ENCODE results near the gene SLC25A51. TPM values are rescaled to one million over a fixed set of nuclear protein-coding genes. Genes with fewer than 3 reads are reported as not detected.

The SLC25A51 gene
- total RNA-seq, 1 experiment from 2014 or later, result 23.4 TPM

DNA sequence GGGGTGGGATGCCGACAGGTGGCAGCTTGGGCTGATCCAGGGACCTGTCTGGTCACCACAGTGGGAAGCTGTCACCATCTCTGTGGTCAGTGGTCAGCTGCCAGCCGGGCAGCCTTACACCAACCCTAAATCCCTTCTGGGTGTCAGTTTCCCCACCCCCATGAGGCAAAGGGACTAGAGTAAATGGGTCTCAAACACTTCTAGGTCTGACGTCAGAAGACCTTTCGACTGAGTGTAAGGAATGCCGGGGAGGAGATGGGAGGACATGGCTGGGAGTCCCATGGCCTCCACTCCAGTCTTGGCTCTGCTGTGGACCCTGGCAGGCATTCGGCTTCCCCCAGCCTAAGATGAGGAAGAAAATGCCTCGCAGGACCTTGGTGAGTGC is 40.3 kb upstream of the SLC25A51 start:
- Histone ChIP-seq H3K4me1 (ENCODE audit: control insufficient read depth, insufficient read depth, low read length) (peaks cover 39% of the 10 kb centered on the region), H3K27ac (ENCODE audit: low read length) (no peak overlapping the region; the same call in 1 of the 2 replicates), H3K4me3 (ENCODE audit: low read depth in 2 of 2, low read length in 2 of 2) (no peak overlapping the region), H3K36me3 (ENCODE audit: control insufficient read depth, insufficient read depth, low read length) (peaks cover 2% of the 10 kb centered on the region), H3K27me3 (ENCODE audit: control insufficient read depth, insufficient read depth, low read length) (no peaks in the 10 kb centered on the region), H3K9me3 (ENCODE audit: control insufficient read depth, insufficient read depth, low read depth, low read length) (no peaks in the 10 kb centered on the region)
- intact Hi-C loops (cut with micrococcal nuclease; ENCODE audit: unreplicated experiment), result no loop called here
- DNase-seq (ENCODE audit: low read depth, low spot score), result no peak
- ChIA-PET CTCF (no interaction called here), POLR2A (no interaction called here)
- TF ChIP-seq SIN3A (IDR thresholded peaks at IDR 0.05; ENCODE audit: borderline replicate concordance, insufficient read depth, low read depth, low read length), result no peak
- no peak for TF ChIP-seq TCF7L2 (IDR thresholded peaks at IDR 0.05; ENCODE audit: low read depth, low read length)
- TF ChIP-seq, protein P1, sequence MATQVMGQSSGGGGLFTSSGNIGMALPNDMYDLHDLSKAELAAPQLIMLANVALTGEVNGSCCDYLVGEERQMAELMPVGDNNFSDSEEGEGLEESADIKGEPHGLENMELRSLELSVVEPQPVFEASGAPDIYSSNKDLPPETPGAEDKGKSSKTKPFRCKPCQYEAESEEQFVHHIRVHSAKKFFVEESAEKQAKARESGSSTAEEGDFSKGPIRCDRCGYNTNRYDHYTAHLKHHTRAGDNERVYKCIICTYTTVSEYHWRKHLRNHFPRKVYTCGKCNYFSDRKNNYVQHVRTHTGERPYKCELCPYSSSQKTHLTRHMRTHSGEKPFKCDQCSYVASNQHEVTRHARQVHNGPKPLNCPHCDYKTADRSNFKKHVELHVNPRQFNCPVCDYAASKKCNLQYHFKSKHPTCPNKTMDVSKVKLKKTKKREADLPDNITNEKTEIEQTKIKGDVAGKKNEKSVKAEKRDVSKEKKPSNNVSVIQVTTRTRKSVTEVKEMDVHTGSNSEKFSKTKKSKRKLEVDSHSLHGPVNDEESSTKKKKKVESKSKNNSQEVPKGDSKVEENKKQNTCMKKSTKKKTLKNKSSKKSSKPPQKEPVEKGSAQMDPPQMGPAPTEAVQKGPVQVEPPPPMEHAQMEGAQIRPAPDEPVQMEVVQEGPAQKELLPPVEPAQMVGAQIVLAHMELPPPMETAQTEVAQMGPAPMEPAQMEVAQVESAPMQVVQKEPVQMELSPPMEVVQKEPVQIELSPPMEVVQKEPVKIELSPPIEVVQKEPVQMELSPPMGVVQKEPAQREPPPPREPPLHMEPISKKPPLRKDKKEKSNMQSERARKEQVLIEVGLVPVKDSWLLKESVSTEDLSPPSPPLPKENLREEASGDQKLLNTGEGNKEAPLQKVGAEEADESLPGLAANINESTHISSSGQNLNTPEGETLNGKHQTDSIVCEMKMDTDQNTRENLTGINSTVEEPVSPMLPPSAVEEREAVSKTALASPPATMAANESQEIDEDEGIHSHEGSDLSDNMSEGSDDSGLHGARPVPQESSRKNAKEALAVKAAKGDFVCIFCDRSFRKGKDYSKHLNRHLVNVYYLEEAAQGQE (IDR thresholded peaks at IDR 0.05; ENCODE audit: insufficient read depth in 1 of 2, low read depth in 2 of 2, low read length in 1 of 2), result no peak
- no peak for TF ChIP-seq CTCF (IDR thresholded peaks at IDR 0.05)
- TF ChIP-seq POLR2AphosphoS5 (IDR thresholded peaks at IDR 0.05; ENCODE audit: low read depth, low read length), result no peak
- no TSS peak for BruUV-seq (replicated peaks)
- ATAC-seq, result no peak
- in situ Hi-C loops (cut with HindIII; ENCODE audit: low pct_unique_long_range_greater_than_20kb, low sequenced_read_pairs), result no loop called here

DNA sequence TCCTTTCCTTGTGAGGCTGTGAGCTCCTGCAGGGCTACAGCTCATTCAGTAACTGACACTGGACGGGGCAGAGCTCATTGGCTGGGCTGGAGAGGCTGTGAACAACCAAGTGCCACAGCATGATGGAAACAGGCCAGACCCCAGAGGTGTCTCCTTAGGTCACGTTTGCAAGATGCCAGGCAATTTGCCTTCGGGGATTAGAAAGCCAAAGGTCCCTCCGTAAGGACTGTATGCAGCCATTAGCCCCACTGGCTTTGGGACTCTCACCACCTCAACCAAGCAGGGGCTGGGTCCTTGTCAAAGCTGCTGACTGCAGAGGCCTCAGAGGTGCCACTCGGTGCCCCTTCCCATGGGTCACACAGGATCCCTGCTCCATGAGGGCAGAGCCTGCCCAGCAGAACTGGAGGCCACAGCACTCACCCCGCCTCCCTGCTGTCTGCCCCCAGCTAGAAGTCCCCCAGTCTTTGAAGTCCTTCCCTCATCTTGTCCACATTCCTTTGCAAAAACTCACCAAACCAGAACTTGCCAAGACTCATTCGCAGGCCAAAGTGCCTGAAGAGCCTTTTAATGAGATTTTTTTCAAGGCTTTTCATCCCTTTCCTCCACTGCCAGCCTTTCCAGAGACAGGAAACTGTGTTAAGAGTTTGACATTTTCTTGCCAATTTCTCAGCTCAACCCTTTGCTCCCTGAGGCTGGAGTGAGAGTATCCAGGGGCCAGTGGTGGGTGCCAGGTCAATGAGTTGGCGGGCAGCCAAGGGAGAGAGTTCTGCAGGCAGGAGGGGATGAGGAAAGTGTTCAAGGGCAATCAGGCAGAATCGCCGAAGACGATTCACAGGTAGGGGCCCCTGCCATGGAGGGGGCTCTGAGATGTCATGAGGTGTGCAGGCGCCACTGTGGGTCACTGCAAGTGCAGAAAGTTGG is 39.7 kb upstream of the SLC25A51 start:
- Histone ChIP-seq H3K9me3 (ENCODE audit: control insufficient read depth, insufficient read depth, low read depth, low read length) (no peaks in the 10 kb centered on the region), H3K27ac (ENCODE audit: low read length) (peak overlapping the region; percentile 48), H3K27me3 (ENCODE audit: control insufficient read depth, insufficient read depth, low read length) (no peaks in the 10 kb centered on the region), H3K36me3 (ENCODE audit: control insufficient read depth, insufficient read depth, low read length) (peaks cover 2% of the 10 kb centered on the region), H3K4me1 (ENCODE audit: control insufficient read depth, insufficient read depth, low read length) (peaks cover 46% of the 10 kb centered on the region), H3K4me3 (ENCODE audit: low read depth in 2 of 2, low read length in 2 of 2) (no peak overlapping the region)
- BruUV-seq (replicated peaks), result no TSS peak
- in situ Hi-C loops (cut with HindIII; ENCODE audit: low pct_unique_long_range_greater_than_20kb, low sequenced_read_pairs), result no loop called here
- POLR2A ChIA-PET, result no interaction called here
- CTCF ChIA-PET, result no interaction called here
- DNase-seq (ENCODE audit: low read depth, low spot score), result no peak
- ATAC-seq, result peak; percentile 44
- peak; percentile 54; the same call in 1 of the 2 replicates for TF ChIP-seq TCF7L2 (IDR thresholded peaks at IDR 0.05; ENCODE audit: low read depth, low read length)
- TF ChIP-seq CTCF (IDR thresholded peaks at IDR 0.05), result no peak
- intact Hi-C loops (cut with micrococcal nuclease; ENCODE audit: unreplicated experiment), result no loop called here
